GM21529 (cell line): ENCODE data around the gene PET100.
"Not testable (repeated sequence)": the region's sequence is repeated elsewhere in the genome, so short reads cannot be mapped to it uniquely, and the experiment has no call there.

ENCODE experiments used
- ATAC-seq: cut with Tn5 transposase; IDR thresholded peaks from one replicate; pipeline ENCODE4 v1.9.1; 2021; ENCODE audit not compliant: unreplicated experiment

Gene PET100

DNA sequence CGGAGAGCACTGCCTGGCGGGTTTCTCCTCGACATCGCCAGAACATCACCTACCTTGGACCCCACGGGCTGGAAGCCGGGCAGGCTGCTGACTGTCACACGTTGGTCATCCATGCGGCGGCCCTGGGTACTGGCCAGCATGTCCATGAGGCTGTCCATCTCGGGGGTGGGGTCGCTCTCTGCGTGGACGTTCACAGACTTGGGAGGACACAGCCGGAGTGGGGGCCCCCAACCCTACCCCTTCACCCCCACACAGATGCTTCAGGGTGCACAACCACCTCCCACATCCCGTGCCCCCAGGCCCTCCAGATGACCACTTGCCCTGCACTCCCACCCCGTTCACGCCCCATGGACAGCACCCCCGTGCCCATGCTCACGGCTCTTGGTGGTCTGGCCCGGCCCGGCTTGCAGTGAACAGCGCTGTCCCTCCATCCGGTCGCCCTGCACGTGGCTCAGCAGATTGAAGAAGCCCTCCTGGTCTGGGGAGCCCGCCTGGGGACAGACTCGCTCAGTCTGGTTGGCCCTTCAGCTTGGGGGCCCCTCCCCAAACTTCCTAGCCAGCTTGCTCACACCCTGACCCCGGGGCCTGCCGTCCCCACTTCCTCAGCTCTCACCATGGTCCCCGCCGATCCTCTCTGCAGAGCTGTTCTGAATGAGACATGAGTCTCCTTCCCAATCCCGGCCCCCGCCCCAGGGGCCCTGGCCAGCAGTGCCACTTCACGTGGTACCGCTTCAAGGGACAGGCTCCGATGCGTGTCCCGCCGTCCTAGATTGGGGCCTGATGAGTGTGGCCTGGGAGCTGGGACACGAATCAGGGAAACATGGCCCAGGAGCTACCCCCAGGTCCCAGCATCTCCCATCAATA is 3.0 kb downstream of the PET100 start:
- no peak for ATAC-seq

DNA sequence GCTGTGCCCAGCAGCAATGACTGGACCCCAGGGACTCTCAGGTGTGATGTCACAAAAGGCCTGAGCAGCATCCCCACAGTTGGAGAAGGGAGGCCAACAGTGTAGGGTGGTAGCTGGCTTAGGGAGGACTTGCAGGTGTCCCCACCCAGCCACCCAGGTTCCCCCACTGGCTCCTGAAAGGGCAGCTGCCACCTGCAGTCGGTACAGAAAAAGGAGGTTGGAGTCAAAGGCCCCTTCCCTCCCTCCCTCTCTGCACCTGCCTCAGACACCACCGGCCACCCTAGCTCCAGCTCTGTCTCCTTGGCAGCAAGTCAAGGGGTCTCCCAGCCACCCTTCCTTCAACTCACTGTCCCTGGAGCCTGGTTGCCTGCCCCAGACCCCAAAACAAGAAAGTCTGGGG is 4.1 kb downstream of the PET100 start, which contains the start of gene PCP2:
Gene PCP2, minus strand, starts transcription at position 22 of the 400 bp plus-strand sequence. CDS start 262 bp downstream, outside the sequence.
- ATAC-seq, result no peak

DNA sequence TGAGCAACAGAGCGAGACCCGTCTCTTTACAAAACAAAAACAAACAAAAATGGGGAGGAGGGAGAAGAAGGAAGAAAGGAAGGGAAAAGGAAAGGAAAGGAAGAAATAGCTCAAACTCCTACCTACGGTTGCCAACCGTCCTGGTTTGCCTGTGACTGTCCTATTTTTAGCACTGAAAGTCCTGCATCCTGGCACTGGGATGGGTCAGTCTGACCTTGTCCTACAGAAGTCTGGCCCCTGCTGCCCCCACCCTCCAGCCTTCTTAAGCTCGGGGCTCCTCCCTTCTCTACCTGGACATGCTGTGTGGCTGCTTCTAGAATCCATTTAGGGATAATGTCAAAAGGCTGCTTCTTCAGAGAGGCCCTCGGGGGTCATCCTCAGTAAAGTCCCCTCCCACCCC is 6.1 kb downstream of the PET100 start:
- no peak for ATAC-seq

DNA sequence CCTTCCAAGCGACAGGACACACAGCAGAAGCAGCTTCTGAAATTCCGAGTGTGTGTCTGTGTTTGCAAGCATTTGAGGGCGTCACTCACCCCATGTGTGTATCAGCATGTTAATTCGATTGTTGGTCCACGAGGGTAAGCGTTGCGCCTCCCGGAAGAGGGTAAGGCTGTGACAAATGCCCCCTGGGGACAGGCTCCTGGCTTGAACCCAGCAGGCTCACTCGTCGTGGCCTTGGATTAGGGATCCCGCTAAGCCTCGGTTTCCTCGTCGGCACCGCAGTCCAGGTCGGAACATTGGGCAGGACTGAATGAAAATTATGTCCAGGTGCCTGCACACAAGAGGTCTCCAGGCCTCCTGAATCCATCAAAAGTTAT is 6.7 kb downstream of the PET100 start:
- no peak for ATAC-seq

DNA sequence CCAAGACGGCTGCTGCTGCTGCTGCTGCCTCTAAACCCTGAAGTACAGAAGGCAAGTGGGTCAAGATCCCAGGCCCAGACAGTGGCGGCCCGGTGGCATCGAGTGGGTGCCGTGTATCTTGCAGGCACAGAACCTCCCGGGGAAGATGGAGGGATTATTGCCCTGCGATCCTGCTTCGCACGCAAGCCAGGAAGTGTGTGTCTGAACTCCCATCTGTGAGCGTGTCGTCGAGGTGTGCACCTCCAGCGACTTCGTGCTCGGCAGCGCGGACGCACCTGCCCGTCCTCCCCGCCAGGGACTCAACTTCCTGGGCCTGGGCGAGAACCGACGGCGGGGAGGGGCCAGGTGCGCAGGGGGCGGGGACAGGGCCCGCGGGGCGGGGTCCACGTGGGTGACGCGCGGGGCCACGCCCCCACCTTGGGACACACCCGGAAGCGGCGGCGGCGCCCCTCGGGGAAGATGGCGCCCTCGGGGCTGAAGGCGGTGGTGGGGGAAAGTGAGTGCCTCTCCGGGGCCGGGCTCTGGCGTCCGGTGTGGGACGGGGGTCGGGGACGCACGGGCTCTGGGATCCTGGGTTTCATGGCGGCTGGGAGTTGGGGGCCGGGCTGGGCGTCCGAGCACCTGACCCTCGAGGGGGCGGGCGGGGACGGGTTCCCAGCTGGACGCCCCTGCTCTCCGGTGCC is 7.2 kb downstream of the PET100 start, which contains the start of gene STXBP2:
Gene STXBP2, plus strand, starts transcription at position 420 of the 683 bp plus-strand sequence. Its CDS starts 40 bp downstream, at position 460.
- no peak for ATAC-seq

DNA sequence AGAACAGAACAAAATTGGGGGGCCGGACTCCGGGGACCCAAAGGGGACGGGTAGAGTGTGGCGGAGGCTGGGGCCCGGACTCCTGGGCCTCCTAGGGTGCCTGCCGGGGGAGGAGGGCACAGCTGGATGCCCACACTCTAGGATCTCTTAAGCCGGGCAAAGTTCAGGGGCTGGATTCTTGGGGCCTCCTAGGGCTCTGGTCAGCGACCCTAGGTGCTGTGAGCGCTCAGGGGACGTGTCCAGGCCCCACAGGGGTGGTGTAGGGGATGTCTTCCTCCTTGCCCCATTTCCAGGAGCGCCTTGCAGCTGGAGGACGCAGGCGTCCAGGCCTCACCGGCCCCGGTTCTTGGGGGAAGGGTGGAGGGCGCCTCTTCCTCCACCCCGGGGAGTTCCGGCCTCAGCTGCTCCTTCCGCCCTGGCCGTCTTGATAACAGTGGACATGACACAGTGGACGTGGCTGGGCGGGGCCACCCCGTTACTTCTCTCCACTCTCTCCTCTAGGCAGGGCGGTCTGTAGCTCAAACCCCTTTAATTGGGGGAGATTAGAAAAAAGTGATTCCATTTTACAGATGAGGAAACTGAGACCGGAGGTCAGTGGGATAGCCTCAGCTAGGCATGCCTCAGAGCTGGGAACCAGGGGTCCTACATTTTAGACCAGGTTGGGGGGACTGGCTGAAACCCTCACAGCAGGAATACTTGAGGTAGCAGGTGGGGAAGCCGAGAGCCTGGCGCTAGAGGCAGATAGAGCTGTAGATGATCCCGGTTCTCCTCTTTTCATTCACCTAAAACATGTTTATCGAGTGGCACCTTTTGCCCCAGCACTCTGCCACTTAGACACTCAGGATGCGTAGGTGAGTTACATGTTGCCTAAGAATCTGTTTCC is 8.0 kb downstream of the PET100 start:
- ATAC-seq, result no peak

DNA sequence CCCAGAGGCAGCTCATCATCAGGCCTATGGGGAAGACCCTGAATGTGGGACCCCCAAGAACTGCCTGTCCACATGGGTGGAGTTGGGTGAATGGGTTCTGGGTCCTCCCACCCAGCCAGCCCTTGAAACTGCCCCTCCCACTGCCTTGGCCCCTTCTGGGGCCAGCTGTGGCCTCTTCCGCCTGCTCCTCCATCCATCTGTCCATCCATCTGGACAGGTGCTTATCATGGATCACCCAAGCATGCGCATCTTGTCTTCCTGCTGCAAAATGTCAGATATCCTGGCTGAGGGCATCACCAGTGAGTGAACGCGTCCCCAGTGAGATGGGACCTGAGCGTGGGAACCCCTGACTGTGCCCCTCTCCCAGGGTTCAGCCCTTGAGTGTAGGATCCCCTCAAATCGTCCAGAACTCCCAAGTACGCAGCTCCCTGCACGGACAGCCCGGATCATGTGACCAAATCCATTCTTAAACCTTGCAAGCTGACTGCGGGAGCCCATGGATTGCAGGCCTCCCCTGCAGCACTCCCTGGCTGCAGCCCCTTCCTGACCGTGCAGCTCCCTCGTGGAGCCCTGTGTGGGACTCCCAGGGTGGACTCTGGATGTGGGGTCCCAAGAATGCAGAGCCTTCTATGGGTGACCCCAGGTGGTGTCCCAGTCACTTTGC is 9.3 kb downstream of the PET100 start:
- ATAC-seq, result no peak

DNA sequence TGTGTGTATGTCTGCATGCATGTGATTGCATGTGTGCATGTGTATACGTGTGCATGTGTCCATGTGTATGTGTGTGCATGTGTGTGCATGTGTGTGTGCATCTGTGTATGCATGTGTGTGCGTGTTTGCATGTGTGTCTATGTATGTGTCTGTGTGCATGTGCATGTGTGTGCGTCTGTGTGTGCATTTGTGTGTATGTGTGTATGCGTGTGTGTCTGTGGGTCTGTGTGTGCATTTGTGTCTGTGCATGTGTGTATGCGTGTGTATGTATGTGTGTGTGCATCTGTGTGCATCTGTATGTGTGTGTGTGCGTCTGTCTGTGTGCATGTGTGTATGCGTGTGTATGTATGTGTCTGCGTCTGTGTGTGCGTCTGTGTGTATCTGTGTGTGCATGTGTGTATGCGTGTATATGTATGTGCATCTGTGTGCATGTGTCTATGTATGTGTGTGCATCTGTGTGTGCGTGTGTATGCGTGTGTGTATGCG is 10.3 kb downstream of the PET100 start:
- no peak for ATAC-seq

DNA sequence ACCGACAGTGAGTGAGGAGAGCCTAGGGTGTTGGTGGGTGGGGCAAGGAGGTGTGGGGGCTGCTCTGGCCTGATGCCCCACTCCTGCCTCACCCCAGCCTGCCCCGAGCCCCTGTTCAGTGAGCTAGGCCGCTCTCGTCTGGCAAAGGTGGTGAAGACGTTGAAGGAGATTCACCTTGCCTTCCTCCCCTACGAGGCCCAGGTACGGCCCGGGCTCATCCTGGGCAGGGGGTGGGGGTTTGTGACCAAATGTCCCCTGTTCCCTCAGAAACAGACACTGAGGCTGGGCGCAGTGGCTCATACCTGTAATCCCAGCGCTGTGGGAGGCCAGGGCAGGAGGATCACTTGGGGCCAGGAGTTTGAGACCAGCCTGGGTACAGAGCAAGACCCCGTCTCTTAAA is 11.2 kb downstream of the PET100 start:
- ATAC-seq, result no peak

DNA sequence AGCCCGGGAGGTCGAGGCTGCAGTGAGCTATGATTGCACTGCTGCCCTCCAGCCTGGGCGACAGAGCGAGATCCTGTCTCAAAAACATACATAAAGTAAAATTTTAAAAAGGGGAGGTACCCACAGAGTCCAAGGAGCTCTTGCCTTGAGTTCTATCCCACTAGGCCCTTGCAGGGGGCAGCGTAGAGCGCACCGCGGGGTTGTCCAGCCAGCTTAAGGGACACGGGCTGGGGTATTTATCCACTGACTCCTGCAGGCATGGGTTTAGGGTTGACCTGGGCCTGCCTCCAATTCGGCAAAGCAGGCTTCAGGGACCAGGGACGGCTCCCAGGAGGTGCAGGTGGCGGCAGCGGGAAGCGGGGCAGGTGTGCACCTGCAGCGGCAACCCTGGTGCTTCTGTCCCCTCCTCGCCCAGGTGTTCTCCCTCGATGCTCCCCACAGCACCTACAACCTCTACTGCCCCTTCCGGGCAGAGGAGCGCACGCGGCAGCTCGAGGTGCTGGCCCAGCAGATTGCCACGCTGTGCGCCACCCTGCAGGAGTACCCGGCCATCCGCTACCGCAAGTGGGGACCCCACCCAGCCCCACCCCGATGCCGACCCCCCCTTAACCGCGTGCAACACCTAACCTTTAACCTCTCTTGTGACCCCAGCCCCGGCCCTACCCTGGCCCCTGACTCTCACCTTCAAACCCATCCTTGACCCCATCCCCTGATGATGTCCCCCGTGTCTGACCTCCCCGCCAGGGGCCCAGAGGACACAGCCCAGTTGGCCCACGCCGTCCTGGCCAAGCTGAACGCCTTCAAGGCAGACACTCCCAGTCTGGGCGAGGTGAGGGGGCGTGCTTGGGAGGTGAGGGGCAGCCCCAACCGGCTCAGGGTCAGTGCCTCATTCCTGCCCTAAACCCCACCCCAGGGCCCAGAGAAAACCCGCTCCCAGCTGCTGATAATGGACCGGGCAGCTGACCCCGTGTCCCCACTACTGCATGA is 12.0 kb downstream of the PET100 start:
- no peak for ATAC-seq

DNA sequence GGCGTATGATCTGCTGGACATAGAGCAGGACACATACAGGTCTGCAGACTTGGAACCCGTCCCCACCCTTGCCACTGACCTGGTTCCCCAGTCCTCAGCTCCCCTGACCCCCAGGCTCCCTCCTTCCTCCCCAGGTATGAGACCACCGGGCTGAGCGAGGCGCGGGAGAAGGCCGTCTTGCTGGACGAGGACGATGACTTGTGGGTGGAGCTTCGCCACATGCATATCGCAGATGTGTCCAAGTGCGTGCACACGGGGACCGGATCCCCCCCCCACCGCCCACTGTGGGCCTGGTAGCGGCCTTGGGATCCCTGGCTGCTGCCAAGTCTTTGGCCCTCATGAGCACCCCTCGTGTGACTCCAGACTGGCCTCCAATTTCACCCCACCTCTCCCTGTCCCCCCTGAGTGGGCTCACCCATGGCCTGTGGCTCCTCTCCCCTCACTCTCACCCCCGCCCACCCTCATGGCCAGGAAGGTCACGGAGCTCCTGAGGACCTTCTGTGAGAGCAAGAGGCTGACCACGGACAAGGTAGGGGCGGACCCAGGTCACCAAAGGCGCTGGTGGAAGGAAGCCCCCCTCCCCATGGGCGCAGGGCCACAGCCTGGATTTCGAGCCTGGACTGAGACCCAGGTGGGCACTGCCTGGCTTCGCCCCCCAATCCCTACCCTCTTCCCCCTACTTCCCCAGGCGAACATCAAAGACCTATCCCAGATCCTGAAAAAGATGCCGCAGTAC is 12.9 kb downstream of the PET100 start:
- no peak for ATAC-seq

DNA sequence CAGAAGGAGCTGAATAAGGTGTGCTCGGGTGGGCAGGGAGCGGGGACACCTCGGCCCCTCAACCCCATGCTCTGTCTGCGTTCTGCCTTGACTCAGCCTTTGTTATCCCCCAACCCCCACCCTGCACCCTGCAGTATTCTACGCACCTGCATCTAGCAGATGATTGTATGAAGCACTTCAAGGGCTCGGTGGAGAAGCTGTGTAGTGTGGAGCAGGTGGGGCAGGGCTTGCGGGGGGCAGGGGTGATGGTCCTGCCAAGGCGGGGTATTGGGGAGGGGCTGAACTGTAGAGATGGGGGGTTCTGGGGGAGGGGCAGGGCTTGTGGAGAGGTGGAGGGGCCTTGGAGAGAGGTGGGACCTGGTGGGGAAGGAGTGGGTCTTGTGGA is 13.4 kb downstream of the PET100 start:
- no peak for ATAC-seq

DNA sequence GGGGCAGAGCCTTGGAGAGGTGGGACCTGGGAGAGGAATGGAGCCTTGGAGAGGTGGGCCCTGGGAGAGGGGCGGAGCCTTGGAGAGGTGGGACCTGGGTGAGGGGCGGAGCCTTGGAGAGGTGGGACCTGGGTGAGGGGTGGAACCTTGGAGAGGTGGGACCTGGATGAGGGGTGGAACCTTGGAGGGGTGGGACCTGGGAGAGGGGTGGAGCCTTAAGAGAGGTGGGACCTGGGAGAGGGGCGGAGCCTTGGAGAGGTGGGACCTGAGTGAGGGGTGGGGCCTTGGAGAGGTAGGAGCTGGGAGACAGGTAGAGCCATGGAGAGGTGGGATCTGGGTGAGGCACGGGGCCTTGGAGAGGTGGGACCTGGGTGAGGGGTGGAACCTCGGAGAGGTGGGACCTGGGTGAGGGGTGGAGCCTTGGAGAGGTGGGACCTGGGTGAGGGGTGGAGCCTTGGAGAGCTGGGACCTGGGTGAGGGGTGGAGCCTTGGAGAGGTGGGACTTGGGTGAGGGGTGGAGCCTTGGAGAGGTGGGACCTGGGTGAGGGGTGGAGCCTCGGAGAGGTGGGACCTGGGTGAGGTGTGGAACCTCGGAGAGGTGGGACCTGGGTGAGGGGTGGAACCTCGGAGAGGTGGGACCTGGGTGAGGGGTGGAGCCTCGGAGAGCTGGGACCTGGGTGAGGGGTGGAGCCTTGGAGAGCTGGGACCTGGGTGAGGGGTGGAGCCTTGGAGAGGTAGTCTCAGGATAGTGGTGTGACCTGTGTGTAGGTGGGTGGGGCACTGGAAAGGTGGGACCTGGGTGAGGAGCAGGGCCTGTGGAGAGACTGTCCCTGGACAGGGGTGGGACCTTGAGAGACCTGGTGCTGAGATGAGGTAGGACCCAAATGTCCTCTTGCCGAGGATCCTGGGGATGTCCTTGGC is 14.3 kb downstream of the PET100 start:
- ATAC-seq, result not testable (repeated sequence)

DNA sequence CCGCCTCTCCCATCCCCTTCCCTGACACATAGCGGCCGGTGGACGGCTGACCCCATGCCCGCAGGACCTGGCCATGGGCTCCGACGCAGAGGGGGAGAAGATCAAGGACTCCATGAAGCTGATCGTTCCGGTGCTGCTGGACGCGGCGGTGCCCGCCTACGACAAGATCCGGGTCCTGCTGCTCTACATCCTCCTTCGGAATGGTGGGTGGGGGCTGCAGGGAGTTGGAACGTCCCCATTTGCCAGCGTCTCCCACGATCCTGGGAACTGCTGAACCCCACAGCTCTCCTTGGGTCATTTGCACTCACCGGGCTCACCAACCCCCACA is 14.9 kb downstream of the PET100 start:
- ATAC-seq, result no peak

DNA sequence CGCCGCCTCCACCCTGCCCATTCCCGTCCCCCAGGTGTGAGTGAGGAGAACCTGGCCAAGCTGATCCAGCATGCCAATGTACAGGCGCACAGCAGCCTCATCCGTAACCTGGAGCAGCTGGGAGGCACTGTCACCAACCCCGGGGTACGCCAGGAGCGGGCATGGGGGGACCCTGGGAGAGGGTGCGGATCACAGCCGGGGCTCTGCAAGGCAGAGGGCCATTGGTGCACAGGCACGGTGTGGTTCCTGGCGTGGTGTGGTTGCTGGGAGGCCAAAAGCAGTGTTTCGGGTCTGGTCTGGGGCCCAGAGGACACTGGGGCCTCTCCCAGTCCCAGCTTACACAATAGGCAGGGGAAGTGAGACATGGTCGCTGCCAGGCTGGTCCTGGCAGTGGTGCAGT is 15.6 kb downstream of the PET100 start:
- ATAC-seq, result no peak

DNA sequence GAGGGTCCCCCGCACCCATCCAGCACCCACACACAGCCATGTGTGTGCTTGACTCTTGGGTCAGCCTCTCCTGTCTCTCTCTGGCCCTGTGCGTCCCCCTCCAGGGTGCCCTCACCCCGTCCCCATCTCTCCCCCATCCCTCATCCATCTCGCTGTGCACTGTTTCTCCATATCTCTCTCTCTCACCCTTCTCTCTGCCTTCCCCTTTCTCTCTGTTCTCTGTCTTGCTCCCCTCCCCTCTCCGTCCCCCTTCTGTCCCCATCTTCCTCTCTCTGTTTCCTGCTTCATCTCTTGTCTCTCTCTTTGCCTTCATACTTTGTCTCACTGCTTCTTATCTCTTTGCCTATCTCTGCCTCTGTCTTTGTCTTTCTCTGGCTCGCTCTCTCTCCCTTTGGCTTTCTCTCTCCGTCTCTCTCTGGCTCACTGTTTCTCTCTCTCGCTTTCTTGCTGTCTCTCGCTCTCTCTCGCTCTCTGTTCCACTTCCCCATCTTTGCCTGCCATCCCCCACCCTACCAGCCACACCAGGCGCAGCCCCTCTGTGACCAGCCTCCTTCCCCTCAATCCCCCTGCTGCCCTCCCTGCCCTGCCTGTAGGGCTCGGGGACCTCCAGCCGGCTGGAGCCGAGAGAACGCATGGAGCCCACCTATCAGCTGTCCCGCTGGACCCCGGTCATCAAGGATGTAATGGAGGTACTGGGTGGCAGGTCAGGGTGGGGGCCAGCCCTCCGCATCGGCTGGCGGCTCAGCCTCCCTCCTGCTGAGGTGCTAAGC is 16.2 kb downstream of the PET100 start:
- no peak for ATAC-seq

DNA sequence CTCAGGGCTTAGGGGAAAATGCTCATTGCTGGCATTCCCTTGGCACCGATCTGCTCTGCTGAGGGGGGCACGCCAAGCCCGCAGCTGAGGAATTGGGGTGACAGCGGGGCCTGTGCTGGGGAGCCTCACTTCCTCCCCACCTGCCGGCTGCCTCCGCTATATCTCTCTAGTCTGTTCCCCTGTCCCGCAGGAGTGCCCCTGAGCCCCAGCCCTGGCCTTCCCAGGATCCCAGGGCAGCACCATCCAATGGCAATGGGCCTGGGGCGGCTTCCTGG is 16.8 kb downstream of the PET100 start:
- no peak for ATAC-seq
